HG03175 (cell line): ENCODE measurements around the gene CHN2.

Experiments used
- ATAC-seq: cut with Tn5 transposase; IDR thresholded peaks from one replicate; pipeline ENCODE4 v1.9.1; 2021; ENCODE audit warnings: mild to moderate bottlenecking, moderate library complexity; ENCODE audit not compliant: unreplicated experiment

The CHN2 gene

DNA sequence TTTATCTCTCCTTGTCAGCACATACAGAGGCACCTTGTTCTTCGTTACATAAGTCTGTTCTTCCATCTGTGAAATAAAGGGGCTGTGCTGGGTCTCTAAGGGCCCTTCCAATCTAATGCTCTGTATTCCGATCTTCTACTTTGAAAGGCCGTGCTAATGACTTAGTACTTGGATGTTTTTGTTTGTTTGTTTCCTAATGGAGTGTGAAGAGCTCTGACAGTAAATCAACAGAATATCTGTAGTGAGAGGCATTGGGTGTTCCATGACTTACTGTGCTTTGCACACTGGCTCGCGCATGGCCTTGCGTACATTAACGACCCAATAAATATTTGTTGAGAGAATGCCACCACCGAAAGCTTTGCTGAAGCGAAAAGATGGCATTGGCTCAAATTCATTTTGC lies 162.1 kb downstream of the CHN2 start:
- ATAC-seq: no peak

- ATAC-seq: no peak
Observed at GRCh38 chr7:29359482-29360093, 165.0 kb downstream of the CHN2 start.

DNA sequence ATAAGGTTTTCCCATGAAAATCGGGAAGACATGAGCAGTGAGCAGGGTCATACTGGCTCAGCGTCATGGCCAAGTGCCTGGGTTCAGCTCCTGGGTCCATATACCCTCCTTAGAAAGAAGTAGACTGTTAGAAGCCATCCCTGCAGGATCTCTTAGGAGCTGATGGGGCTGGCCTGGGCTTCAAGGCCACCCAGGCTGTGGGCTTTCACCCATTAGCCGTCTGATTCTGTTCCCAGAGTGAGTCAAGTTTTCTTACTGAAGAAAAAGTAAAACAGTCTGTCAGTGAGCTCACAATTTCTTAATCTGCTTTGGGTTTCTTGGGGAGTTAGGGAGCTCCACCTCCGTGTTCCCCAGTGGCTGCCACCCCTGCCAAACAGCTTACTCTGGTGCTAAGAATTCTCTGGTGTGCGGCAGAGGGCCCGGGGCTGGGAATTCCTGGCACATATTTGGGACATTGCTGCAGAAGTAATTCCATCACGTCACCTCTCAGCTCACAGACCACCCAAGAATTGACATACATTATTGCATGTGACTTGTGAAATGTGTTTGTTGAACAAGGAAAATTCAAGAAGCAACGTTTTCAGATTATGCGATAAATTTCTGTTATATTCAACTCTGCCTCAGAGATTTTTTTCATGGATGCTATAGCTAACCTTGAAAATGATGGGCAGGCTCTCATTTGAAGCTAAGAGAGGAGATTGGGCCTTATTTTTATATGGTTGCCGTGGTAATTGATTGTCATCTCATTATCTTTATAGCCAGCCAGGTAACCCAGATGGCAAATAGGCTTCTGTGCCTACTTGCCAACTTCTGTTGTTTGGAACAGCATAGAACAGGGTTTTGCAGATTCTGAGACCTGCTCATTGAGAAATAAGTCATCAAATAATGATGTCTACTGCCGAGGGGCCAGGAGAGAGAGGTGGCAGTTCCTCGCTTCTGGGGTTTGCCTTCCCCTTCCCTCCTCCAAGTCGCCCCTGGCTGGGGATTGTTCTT lies 166.4 kb downstream of the CHN2 start:
- no peak for ATAC-seq

DNA sequence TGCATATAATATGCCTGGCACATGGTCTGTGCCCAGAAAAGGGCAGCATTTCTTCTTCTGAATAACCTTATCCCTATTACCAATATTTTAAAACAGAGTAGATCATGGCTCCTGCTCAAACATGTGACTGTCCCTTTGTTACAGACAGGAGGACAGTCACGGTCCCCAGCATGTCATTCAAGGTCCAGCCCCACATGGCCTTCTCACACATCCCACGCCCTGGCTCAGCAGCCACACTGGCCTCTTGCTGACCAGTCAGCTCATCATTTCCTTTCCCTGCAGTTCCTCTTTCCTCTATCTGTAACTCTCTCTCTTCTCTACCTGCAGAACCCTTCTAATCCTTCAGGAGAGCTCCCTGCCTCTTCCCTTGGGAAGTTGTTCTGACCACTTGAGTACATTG lies 167.8 kb downstream of the CHN2 start:
- ATAC-seq: no peak

DNA sequence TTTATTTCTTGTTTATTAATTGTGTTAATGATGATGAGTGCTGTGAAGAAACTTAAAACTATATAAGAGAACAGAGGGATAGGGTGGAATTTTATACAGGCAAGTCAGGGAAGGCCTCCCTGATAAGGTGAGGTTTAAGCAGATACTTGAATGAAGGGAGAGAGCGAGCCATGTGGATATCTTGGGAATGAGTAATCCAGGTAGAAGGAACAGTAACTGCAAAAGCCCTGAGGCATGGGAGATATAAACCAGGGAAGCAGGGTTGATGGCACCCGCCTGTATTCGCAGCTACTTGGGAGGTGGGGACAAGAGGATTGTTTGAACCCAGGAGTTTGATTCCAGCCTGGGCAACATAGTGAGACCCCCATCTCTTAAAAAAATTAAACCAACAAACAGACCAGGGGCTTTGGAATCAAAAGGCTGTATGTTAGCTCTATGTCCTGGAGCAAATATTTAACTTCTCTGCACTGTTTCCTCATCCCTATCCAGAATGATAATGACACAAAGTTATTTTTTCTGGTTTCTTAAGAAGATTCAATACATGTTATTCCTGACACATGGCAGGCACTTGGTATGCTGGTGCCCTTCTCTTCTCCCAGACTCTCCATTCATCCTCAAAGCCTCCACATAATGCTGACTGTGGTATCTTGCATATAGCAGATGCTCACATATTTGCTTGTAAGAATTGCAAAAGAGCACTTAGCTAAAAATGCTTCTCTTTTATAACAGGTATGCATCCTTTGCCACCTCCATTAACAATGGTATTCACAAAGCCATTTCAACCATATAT lies 169.3 kb downstream of the CHN2 start:
- no peak for ATAC-seq

GRCh38 chr7:29364661-29365060 lies 170.1 kb downstream of the CHN2 start:
- ATAC-seq: no peak

- ATAC-seq: no peak
Observed at GRCh38 chr7:29365423-29365822, 170.8 kb downstream of the CHN2 start.

- ATAC-seq: no peak
Observed at GRCh38 chr7:29367784-29368183, 173.2 kb downstream of the CHN2 start.

- ATAC-seq: no peak
Observed at GRCh38 chr7:29369909-29370488, 175.4 kb downstream of the CHN2 start.

DNA sequence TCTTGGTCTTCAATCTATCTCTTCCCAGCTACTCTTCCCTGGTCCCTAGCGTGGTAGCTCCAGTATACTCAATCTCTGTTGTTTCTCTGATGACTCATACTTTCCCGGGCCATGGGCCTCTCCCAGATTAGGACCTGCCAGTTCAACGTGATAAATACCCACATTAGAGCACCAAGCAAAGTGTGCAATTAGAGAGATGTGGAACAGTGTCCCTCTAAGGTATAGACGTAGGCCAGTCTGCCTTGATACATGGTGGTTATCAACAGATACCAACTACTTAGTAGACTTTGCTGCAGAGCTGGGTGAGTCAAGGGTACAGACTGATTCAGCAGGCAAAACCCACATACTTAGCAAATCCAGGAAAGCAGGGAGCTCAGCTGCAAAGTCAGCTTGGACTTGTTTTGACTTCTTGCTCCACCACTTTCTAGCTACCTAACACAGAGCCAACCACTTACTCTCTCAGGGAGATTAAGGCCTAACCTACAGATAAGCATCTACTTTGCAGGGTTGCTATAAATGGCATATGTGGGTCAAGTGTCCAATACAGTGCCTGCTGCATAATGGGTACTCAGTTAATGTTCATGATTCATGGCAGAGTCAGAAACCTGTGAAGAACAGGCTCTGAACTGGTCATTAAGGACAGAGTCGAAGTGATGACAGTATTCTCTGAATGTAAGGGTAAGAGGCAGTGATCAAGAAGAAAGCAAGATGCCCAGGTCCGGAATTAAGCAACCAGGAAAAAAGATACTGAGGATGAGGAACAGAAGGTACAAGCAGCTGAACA lies 176.1 kb downstream of the CHN2 start:
- ATAC-seq: no peak

GRCh38 chr7:29371472-29371871 lies 176.9 kb downstream of the CHN2 start:
- no peak for ATAC-seq

- no peak for ATAC-seq
Observed at GRCh38 chr7:29372351-29373090, 177.9 kb downstream of the CHN2 start.

DNA sequence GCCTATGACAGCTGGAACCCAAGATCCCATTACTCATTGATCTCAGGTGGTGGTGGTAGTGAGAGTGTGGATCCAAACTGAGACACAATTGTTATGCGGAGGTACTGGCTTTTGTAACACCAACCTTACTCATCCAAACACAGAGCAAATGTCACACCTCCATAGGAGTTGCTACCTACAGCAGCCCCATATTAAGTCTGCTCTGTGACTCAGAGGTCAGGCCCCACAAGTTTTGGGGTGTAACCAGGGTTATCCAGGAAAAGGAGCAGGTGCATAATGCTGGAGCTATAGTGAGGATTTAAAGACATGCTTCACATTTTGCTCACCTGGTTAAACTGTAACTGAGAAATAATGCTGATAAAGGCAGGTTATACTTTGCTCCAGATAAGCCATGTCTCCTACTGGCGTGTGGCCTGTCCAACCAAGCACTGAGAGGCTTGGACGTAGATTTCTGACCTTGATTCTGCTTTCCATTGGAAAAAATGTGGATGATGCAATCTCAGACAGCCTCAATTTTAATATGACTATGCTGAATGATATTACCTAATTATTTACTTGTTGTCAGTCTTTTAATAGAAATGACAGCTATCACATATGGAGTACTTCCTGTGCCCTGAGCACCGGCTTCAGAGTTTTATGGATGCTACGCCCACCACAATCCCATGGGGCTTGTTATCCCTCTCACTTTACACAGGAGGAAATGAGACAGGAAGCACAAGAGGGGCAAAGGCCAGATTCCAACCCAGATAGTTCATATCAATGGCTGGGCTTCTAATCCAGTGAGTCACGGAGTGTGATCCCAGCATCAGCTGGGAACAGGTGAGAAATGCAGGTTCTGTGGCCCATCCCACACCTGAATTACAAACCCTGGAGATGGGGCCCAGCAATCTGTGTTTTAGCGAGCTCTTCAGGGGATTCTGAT lies 181.3 kb downstream of the CHN2 start:
- ATAC-seq: no peak

DNA sequence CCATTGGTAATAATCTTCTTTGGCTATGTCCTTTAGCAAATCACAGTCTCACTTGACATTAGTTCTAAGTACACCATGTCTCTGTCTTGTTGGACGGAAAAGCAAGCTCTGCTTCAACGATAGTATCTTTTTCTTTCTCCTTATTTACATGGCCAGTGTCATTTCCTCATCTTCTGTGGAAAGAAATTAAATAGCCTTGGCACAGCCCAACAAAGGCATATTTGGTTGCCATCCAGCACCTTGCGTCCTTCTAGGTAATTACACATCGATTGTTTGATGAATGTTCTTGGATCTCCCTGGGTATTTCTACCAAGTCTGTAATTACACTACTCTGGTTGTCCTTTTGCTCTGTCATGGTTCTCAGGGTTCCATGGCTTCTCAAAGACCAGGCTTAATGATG lies 183.1 kb downstream of the CHN2 start:
- no peak for ATAC-seq

- no peak for ATAC-seq
Observed at GRCh38 chr7:29379551-29379950, 185.0 kb downstream of the CHN2 start.

- no peak for ATAC-seq
Observed at GRCh38 chr7:29381206-29382094, 186.9 kb downstream of the CHN2 start.

- ATAC-seq: no peak
Observed at GRCh38 chr7:29384277-29384676, 189.7 kb downstream of the CHN2 start.
